CD4-positive, alpha-beta T cell treated with Interferon gamma for 1 hour (primary cell): Measurements from ENCODE around the gene YIPF6.
"Not testable (repeated sequence)": the region's sequence is repeated elsewhere in the genome, so short reads cannot be mapped to it uniquely, and the experiment has no call there.

Experiments
- DNase-seq: peaks from one replicate; pipeline ENCODE4 v3.0.0-alpha.2; 2020

Gene YIPF6

GRCh38 chrX:68508799-68509198 lies 9.9 kb downstream of the YIPF6 start:
- no peak for DNase-seq

DNA sequence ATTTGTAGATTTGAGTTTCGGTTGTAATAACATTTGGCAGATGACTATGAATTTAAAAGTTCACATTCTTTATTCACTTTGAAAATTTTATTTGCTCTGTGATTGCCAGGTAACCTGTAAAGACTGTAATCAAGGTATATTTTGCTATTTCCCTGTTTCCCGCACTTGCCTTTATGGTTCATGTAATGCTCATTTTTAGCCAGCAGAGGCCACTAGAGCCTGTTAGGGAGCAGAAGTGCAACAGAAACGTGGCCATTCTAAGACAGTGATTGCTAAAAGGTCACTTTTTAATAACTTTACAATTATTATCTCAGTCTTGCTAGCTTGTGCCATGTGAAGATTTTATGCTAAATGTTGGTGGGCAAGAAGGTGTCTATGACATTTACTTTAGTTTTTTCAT lies 12.4 kb downstream of the YIPF6 start:
- DNase-seq: no peak

DNA sequence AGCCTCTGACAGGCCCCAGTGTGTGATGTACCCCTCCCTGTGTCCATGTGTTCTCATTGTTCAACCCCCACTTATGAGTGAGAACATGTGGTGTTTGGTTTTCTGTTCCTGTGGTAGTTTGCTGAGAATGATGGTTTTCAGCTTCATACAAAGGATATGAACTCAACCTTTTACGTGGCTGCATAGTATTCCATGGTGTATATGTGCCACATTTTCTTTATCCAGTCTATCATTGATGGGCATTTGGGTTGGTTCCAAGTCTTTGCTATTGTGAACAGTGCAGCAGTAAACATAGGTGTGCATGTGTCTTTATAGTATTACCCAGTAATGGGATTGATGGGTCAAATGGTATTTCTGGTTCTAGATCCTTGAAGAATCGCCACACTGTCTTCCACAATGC lies 25.8 kb downstream of the YIPF6 start:
- DNase-seq: not testable (repeated sequence)

- DNase-seq: no peak
Measured at GRCh38 chrX:68532831-68533533, 34.1 kb downstream of the YIPF6 start.

DNA sequence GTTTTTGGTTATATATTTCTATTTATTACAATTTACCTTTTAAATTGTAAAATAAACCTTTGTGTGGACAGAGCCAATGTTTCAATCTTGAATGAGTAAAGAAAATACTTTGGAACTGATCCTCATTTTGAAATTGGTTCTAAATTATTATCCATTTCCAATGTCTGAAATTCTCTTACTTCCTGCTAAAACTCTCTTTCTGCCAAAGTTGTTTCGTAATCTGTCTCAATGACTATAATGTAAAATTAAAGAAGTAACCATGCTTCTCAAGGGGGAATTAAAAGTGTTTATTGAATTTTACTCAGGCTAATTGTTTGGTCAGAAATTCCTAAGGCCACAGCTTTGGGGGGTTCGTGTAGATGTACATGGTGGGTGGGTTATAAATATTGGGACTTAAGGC lies 34.8 kb downstream of the YIPF6 start:
- no peak for DNase-seq

GRCh38 chrX:68534691-68535090 lies 35.8 kb downstream of the YIPF6 start:
- DNase-seq: no peak

GRCh38 chrX:68536429-68536828 lies 37.6 kb downstream of the YIPF6 start:
- DNase-seq: no peak

DNA sequence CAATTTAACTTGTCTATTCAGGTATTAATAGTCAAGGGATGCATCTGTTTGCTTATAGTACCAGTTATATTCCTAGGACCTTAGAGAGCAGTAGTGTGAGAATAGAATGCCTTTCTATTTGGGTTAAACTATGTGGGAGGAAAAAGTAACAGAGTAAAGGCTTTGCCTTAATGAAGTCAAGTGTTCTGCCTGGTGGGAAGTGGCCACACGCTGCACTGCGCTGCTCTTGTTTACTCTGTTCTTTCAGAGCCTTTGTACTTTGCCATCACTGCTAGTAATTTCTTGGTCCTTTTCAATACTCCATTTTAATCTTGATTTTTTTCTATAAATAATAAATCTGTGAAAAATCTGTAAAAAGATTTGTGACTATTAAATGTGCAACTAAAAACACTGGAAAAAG lies 38.0 kb downstream of the YIPF6 start:
- DNase-seq: no peak

DNA sequence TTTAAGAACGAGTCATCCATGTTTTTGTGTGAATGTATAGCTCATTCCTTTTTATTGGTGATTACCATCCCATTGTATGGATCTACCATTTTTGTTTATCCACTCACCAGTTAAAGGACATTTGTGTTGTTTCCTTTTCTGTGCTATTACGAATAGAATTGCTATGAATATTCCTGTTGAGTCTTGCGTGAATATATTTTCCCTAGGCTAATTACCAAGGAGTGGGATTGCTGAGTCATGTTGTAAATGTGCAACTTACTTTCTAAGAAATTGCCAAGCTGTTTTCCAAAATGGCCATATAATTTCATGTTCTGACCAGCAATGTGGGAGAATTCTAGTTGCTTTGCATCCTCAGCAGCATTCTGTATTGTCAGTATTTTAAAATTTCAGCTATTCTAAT lies 51.3 kb downstream of the YIPF6 start:
- no peak for DNase-seq

DNA sequence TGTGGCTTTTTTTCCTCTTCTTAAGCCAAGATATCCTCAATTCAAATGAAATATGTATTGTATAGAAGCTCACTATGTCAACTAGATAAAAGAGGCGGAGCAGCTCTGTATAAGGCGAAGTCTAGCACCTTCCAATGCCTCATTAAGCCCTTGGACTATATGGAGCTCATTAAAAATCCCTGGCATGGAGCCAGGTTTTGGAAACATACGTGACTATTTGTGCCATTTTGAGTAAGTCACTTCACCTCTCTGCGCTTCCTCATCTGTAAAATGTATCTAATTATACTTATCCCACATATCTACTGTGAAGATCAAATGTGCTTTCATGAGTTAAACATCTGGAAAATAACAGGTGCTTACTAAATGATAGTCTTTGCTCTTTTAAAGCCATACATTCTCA lies 57.2 kb downstream of the YIPF6 start:
- DNase-seq: no peak

DNA sequence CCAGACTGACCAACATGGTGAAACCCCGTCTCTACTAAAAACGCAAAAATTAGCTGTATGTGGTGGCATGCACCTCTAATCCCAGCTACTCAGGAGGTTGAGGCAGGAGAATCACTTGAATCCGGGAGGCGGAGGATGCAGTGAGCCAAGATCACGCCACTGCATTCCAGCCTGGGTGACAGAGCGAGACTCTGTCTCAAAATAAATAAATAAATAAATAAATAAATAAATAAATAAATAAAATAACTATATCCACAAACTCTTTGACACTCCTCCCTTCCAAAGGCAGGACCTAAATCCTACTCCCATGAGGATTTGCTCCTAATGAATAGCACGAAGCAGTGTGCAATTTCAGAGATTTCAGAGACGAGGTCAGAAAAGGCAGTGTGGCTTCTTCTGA lies 58.3 kb downstream of the YIPF6 start:
- not testable (repeated sequence) for DNase-seq

DNA sequence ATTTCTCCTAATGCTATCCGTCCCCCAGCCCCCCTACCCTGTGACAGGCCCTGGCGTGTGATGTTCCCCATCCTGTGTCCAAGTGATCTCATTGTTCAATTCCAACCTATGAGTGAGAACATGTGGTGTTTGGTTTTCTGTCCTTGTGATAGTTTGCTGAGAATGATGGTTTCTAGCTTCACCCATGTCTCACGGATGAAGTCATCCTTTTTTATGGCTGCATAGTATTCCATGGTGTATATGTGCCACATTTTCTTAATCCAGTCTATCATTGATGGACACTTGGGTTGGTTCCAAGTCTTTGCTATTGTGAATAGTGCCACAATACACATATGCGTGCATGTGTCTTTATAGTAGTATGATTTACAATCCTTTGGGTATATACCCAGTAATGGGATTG lies 61.1 kb downstream of the YIPF6 start:
- DNase-seq: not testable (repeated sequence)

DNA sequence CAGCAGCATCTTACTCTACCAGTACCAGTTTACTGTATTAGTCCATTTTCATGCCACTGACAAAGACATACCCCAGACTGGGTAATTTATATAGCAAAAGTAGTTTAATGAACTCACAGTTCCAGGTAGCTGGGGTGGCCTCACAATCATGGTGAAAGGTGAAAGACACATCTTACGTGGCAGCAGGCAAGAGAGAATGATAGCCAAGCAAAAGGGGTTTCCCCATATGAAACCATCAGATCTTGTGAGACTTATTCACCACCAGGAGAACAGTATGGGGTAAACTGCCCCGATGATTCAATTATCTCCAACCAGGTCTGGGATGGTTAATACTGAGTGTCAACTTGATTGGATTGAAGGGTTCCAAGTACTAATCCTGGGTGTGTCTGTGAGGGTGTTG lies 69.3 kb downstream of the YIPF6 start:
- no peak for DNase-seq

DNA sequence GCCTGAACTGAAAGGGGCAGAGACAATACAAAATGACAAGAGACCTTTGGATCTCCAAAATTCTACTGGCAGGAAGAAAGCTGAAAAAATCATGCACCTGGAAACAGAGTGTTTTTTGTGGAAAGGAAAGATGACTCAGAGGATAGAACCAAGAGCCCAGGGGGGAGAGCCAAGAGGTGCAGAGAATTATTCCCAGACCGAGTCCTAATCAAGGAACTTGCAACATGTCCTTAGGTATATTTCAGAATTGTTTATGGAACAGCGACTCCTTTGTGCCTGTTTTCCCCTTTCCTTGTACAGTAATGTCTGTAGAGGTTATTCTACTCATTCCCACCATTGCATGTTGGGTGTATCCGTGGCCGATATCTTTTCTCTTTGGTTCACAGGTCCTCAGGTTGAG lies 71.7 kb downstream of the YIPF6 start:
- no peak for DNase-seq

DNA sequence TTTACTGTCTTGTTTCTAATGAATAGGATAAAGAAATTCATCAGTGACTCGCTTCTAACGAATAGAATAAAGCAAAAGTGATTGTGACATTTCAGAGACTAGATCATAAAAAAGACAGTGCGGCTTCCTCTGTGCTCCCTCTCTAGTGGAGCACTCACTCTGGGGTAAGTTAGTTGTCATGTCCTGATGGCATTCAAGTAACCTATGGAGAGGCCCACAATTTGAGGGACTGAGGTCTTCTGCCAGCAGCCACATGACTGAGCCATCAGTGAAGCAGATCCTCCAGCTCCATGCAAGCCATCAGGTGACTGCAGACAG lies 72.4 kb downstream of the YIPF6 start:
- no peak for DNase-seq

- DNase-seq: no peak
Measured at GRCh38 chrX:68571610-68572311, 72.9 kb downstream of the YIPF6 start.

- no peak for DNase-seq
Measured at GRCh38 chrX:68574240-68574639, 75.4 kb downstream of the YIPF6 start.

DNA sequence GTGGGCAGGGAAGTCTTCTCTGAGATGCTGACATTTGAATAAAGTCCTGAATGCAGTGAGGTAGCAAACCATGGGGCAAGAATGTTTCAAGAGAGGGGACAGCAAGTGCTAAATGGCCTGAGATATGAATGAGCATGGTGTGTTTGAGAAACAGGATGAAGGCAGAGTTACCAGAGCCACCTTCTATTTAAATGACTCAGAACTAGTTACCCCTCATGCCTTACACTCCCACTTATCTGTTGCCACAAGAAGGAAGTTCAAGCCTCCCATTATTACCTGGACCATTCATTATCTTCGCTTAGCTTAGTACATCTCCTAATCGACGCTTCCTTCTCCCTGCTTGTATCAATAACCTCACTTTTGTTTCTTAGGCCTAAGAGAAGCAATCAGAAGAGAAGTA lies 81.0 kb downstream of the YIPF6 start:
- no peak for DNase-seq

DNA sequence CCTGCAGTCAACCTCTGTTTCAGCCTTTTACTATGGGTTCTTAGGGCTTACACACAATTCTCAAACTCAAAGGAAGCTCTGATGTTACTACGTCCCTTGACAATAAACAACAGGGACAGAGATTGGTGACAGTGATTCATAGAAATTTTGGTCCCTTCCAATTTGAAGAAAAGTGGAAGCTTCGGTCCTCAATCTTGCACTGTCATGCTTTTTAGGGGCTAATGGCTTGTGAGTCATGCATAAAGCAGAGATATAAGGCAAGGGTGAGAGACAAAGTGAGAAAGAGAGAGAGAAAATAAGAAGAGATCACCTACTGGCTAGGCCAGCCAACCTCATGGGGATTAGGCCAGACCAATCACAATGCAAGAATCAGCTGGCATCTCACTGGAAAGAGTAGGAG lies 85.4 kb downstream of the YIPF6 start:
- DNase-seq: no peak
